Neural progenitor cell (in vitro differentiated cells): ENCODE measurements around the gene RAB34. TPM values are rescaled to one million over a fixed set of nuclear protein-coding genes. Genes with fewer than 3 reads are reported as not detected.
"Not testable (repeated sequence)": the region's sequence is repeated elsewhere in the genome, so short reads cannot be mapped to it uniquely, and the experiment has no call there.

ENCODE experiments used
- DNase-seq: peaks from one replicate; pipeline ENCODE4 v3.0.0-alpha.2; 2016; ENCODE audit warnings: low spot score
- H2AFZ ChIP-seq: fragments of 200-600 bp; sonication (generic); replicated peaks from 2 replicates; pipeline ENCODE4 v1.6.1; 2016; ENCODE audit warnings: antibody characterized with exemption
- H3F3A ChIP-seq: fragments of 200-600 bp; sonication (generic); 2 replicates; pipeline ENCODE4 v1.6.1; 2016; ENCODE audit warnings: antibody characterized with exemption, low read depth
- H3K27ac ChIP-seq: fragments of 200-600 bp; sonication (generic); 2 replicates; pipeline ENCODE4 v1.5.1; 2016; ENCODE audit warnings: mild to moderate bottlenecking
- H3K27me3 ChIP-seq: fragments of 200-600 bp; sonication (generic); 2 replicates; pipeline ENCODE4 v1.6.1; 2016; ENCODE audit warnings: mild to moderate bottlenecking, moderate library complexity
- H3K36me3 ChIP-seq: fragments of 200-600 bp; sonication (generic); 2 replicates; pipeline ENCODE4 v1.5.1; 2016
- H3K4me1 ChIP-seq: fragments of 200-600 bp; sonication (generic); 2 replicates; pipeline ENCODE4 v1.6.1; 2016; ENCODE audit warnings: mixed run types
- H3K4me2 ChIP-seq: fragments of 200-600 bp; sonication (generic); 2 replicates; pipeline ENCODE4 v1.6.1; 2016
- H3K4me3 ChIP-seq: fragments of 200-600 bp; sonication (generic); 2 replicates; pipeline ENCODE4 v1.5.1; 2016
- H3K79me2 ChIP-seq: fragments of 200-600 bp; sonication (generic); 2 replicates; pipeline ENCODE4 v1.6.1; 2016; ENCODE audit warnings: low read depth
- H3K9ac ChIP-seq: fragments of 200-600 bp; sonication (generic); 2 replicates; pipeline ENCODE4 v1.6.1; 2016
- H3K9me3 ChIP-seq: fragments of 200-600 bp; sonication (generic); 2 replicates; pipeline ENCODE4 v1.5.1; 2016; ENCODE audit warnings: low read depth
- H4K20me1 ChIP-seq: fragments of 200-600 bp; sonication (generic); 2 replicates; pipeline ENCODE4 v1.6.1; 2016; ENCODE audit warnings: low read depth
- H3K27ac Mint-ChIP-seq: 3 replicates; pipeline ENCODE4 v1.8.0; 2021; ENCODE audit warnings: mixed read lengths
- H3K27me3 Mint-ChIP-seq: 2 replicates; pipeline ENCODE4 v1.8.0; 2022; ENCODE audit warnings: low read depth, mild to moderate bottlenecking, inconsistent platforms, moderate library complexity, mixed read lengths; ENCODE audit not compliant: insufficient read depth
- H3K36me3 Mint-ChIP-seq: 3 replicates; pipeline ENCODE4 v1.8.0; 2021; ENCODE audit warnings: mixed read lengths
- H3K4me1 Mint-ChIP-seq: 3 replicates; pipeline ENCODE4 v1.8.0; 2021; ENCODE audit warnings: mixed read lengths
- H3K4me3 Mint-ChIP-seq: 3 replicates; pipeline ENCODE4 v1.8.0; 2021; ENCODE audit warnings: mild to moderate bottlenecking, moderate library complexity, mixed read lengths
- H3K9me3 Mint-ChIP-seq: 3 replicates; pipeline ENCODE4 v1.8.0; 2020; ENCODE audit warnings: mixed read lengths
- CTCF ChIP-seq: fragments of 200-600 bp; sonication (generic); IDR thresholded peaks from 2 replicates; pipeline ENCODE4 v1.5.1; 2017; ENCODE audit warnings: antibody characterized with exemption, mild to moderate bottlenecking
- EZH2 ChIP-seq: fragments of 200-600 bp; sonication (generic); IDR thresholded peaks from 2 replicates; pipeline ENCODE4 v1.6.1; 2017; ENCODE audit warnings: antibody characterized with exemption, mild to moderate bottlenecking, moderate library complexity
- EZH2phosphoT487 ChIP-seq: fragments of 200-600 bp; sonication (generic); IDR thresholded peaks from 2 replicates; pipeline ENCODE4 v1.6.1; 2017; ENCODE audit warnings: antibody characterized with exemption
- total RNA-seq: library from RNA; depleted of rRNA; stranded (reverse); fragments of >200 nt; gene quantifications from 2 replicates; pipeline ENCODE4 v1.2.3, GENCODE V29; 2015; ENCODE audit warnings: low replicate concordance

Gene RAB34
- total RNA-seq, 1 donor from 2014 or later: 82.8 TPM

DNA sequence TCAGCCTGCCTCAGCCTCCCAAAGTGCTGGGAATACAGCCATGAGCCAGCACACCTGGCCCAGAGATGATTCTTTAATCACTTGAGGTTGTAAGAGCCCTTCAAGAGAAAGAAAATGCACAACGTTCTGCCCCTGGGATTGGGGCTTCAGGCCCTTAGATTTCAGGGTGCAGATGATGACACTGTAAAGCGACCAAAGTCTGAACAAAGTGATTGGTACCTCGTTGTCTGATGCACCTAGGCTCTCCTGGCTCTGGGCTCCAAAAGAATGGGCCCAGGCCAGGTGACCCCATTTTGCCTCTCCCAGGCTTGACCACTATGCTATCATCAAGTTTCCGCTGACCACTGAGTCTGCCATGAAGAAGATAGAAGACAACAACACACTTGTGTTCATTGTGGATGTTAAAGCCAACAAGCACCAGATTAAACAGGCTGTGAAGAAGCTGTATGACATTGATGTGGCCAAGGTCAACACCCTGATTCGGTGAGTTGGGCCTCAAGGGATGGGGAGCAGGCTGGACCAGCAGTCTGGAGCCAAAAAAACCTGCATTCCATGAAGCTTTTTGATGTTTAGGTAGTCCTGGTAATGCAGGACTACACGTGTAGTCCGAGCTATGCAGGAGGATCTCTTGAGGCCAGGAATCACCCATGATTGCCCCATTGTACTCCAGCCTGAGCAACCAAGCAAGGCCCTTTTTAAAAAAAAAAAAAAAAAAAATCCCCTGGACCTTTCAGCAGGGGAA lies 4.9 kb upstream of the RAB34 start:
- H3K4me1 Mint-ChIP-seq: peaks cover 61% of the 10 kb centered on the region
- H3K4me3 ChIP-seq: peak overlapping the region; percentile 4

GRCh38 chr17:28720997-28721329 lies 3.3 kb upstream of the RAB34 start:
- Histone ChIP-seq H4K20me1 (peaks cover 58% of the 10 kb centered on the region), H3K4me2 (peak overlapping the region; percentile 99), H3K4me3 (peak overlapping the region; percentile 88), H3F3A (peaks cover 80% of the 10 kb centered on the region), H3K9ac (peak overlapping the region; percentile 87), H3K79me2 (peaks cover 66% of the 10 kb centered on the region), H3K4me1 (peaks cover 49% of the 10 kb centered on the region)
- peaks cover 66% of the 10 kb centered on the region for H3K4me1 Mint-ChIP-seq
- not testable (repeated sequence) for H3K27ac ChIP-seq, H2AFZ ChIP-seq, H3K27me3 ChIP-seq, H3K27me3 Mint-ChIP-seq, DNase-seq, H3K9me3 ChIP-seq, H3K36me3 ChIP-seq, H3K9me3 Mint-ChIP-seq, H3K27ac Mint-ChIP-seq
- peak overlapping the region; percentile 97 for H3K4me3 Mint-ChIP-seq
- peaks cover 26% of the 10 kb centered on the region for H3K36me3 Mint-ChIP-seq

More for the DNA sequence above, 4.9 kb upstream of the RAB34 start:
- Histone ChIP-seq H3K9me3 (no peaks in the 10 kb centered on the region), H3K27ac (no peak overlapping the region), H4K20me1 (peaks cover 58% of the 10 kb centered on the region), H3K36me3 (peaks cover 7% of the 10 kb centered on the region), H3K4me1 (peaks cover 42% of the 10 kb centered on the region), H3K27me3 (no peaks in the 10 kb centered on the region), H3K4me2 (peak overlapping the region; percentile 32), H3F3A (peaks cover 88% of the 10 kb centered on the region), H3K9ac (no peak overlapping the region), H3K79me2 (peaks cover 53% of the 10 kb centered on the region), H2AFZ (no peak overlapping the region)
- Mint-ChIP-seq H3K4me3 (peak overlapping the region; percentile 41), H3K27ac (no peak overlapping the region), H3K9me3 (no peaks in the 10 kb centered on the region), H3K27me3 (peaks cover 6% of the 10 kb centered on the region), H3K36me3 (peaks cover 26% of the 10 kb centered on the region)
- TF ChIP-seq CTCF (no peak), EZH2phosphoT487 (no peak), EZH2 (no peak)
- DNase-seq: no peak

GRCh38 chr17:28720247-28720996 lies 2.8 kb upstream of the RAB34 start:
- no peaks in the 10 kb centered on the region for H3K9me3 Mint-ChIP-seq
- H3K79me2 ChIP-seq: peaks cover 71% of the 10 kb centered on the region
- peak overlapping the region; percentile 87 for H3K9ac ChIP-seq
- H3K4me3 ChIP-seq: peak overlapping the region; percentile 88
- H3K36me3 Mint-ChIP-seq: peaks cover 30% of the 10 kb centered on the region
- peaks cover 68% of the 10 kb centered on the region for H3K4me1 Mint-ChIP-seq
- peaks cover 55% of the 10 kb centered on the region for H4K20me1 ChIP-seq
- H3K27ac Mint-ChIP-seq: peak overlapping the region; percentile 97
- peaks cover 6% of the 10 kb centered on the region for H3K27me3 Mint-ChIP-seq
- H2AFZ ChIP-seq: peak overlapping the region; percentile 28
- DNase-seq: no peak
- H3K36me3 ChIP-seq: peaks cover 7% of the 10 kb centered on the region
- H3K4me2 ChIP-seq: peak overlapping the region; percentile 99
- peak overlapping the region; percentile 19 for H3K27ac ChIP-seq
- H3F3A ChIP-seq: peaks cover 74% of the 10 kb centered on the region
- TF ChIP-seq EZH2phosphoT487 (no peak), CTCF (peak; percentile 41), EZH2 (no peak)
- peaks cover 46% of the 10 kb centered on the region for H3K4me1 ChIP-seq
- no peaks in the 10 kb centered on the region for H3K27me3 ChIP-seq
- H3K4me3 Mint-ChIP-seq: peak overlapping the region; percentile 97
- H3K9me3 ChIP-seq: no peaks in the 10 kb centered on the region
